H1 (cell line): Measurements from ENCODE around the gene HTRA2. TPM values are rescaled to one million over a fixed set of nuclear protein-coding genes. Genes with fewer than 3 reads are reported as not detected.

Experiments
- CTCF ChIA-PET: fragments of 300-600 bp; sonication (Branson Sonifier 250); formaldehyde crosslinking; loops from one replicate; lab custom pipeline; 2021; ENCODE audit not compliant: partially characterized antibody; lab: Charles Lee
- POLR2A ChIA-PET: fragments of 300-600 bp; sonication (Branson Sonifier 250); formaldehyde crosslinking; loops from one replicate; lab custom pipeline; 2021; ENCODE audit warnings: inconsistent platforms; ENCODE audit not compliant: partially characterized antibody; lab: Charles Lee
- DNase-seq, 2 experiments: peaks; one replicate each; pipeline versions ENCODE4 v3.0.0 to v3.0.0-alpha.2; 2010 to 2022; ENCODE audit warnings: low spot score in 2 of 2, low read depth in 1 of 2, mixed read lengths in 1 of 2
- FAIRE-seq: peaks from 2 replicates; lab custom pipeline; 2011; peaks lifted over from hg19 to GRCh38; lab: Jason Lieb, UNC
- H2AFZ ChIP-seq: 2 replicates; pipeline ENCODE4 v1.8.1; 2012; ENCODE audit warnings: low read length, inconsistent platforms
- H2AK5ac ChIP-seq: 2 replicates; pipeline ENCODE4 v1.6.1; 2013; ENCODE audit warnings: low read depth, low read length
- H2BK120ac ChIP-seq: replicated peaks from 2 replicates; pipeline ENCODE3; 2013; ENCODE audit warnings: low read depth, low read length, inconsistent platforms
- H2BK12ac ChIP-seq: 2 replicates; pipeline ENCODE4 v1.6.1; 2013; ENCODE audit warnings: low read depth, low read length
- H2BK15ac ChIP-seq: 2 replicates; pipeline ENCODE4 v1.6.1; 2013; ENCODE audit warnings: low read length
- H2BK20ac ChIP-seq: 2 replicates; pipeline ENCODE4 v1.6.1; 2013; ENCODE audit warnings: low read length
- H2BK5ac ChIP-seq: 2 replicates; pipeline ENCODE4 v1.6.1; 2013; ENCODE audit warnings: low read depth, low read length
- H3K14ac ChIP-seq: 2 replicates; pipeline ENCODE4 v1.6.1; 2013; ENCODE audit warnings: inconsistent platforms; ENCODE audit not compliant: insufficient read length
- H3K18ac ChIP-seq: 2 replicates; pipeline ENCODE4 v1.6.1; 2013; ENCODE audit warnings: low read length; ENCODE audit errors: extremely low read depth
- H3K23ac ChIP-seq: 2 replicates; pipeline ENCODE4 v1.6.1; 2013; ENCODE audit warnings: inconsistent platforms; ENCODE audit not compliant: insufficient read length
- H3K23me2 ChIP-seq: 2 replicates; pipeline ENCODE4 v1.6.1; 2013; ENCODE audit warnings: low read depth, low read length
- H3K27ac ChIP-seq: 2 replicates; pipeline ENCODE4 v1.6.1; 2011; ENCODE audit warnings: low read depth, low read length, inconsistent platforms
- H3K27me3 ChIP-seq, 4 experiments: replicated peaks in 1 of 4; 1 replicate in 1 of 4; 2 replicates in 3 of 4; pipeline versions ENCODE4 v1.6.1 to v1.8.1; 2011 to 2013; ENCODE audit warnings: low read length in 3 of 4, mild to moderate bottlenecking in 3 of 4, inconsistent platforms in 2 of 4, mixed read lengths in 2 of 4, moderate library complexity in 1 of 4; ENCODE audit not compliant: control insufficient read depth in 3 of 4, insufficient read depth in 3 of 4; ENCODE audit errors: extremely low read depth in 1 of 4
- H3K36me3 ChIP-seq, 4 experiments: 2 replicates each; pipeline versions ENCODE4 v1.6.1 to v1.8.1; 2011 to 2013; ENCODE audit warnings: mild to moderate bottlenecking in 4 of 4, low read length in 3 of 4, moderate library complexity in 2 of 4, control low read depth in 1 of 4, inconsistent platforms in 1 of 4; ENCODE audit not compliant: insufficient read depth in 4 of 4, control insufficient read depth in 2 of 4
- H3K4ac ChIP-seq: replicated peaks from 2 replicates; pipeline ENCODE3; 2013; ENCODE audit warnings: low read length, low read depth, mixed read lengths, inconsistent platforms; ENCODE audit not compliant: insufficient read length
- H3K4me1 ChIP-seq, 4 experiments: replicated peaks in 1 of 4; 1 replicate in 1 of 4; 2 replicates in 3 of 4; pipeline versions ENCODE4 v1.6.1 to v1.8.1; 2011 to 2013; ENCODE audit warnings: low read length in 3 of 4, inconsistent platforms in 2 of 4, mixed read lengths in 1 of 4; ENCODE audit not compliant: insufficient read depth in 4 of 4, control insufficient read depth in 3 of 4
- H3K4me2 ChIP-seq, 2 experiments: 2 replicates each; pipeline versions ENCODE4 v1.6.1 to v1.8.1; 2011 to 2013; ENCODE audit warnings: low read depth in 2 of 2, low read length in 2 of 2, control low read depth in 1 of 2, inconsistent platforms in 1 of 2, mild to moderate bottlenecking in 1 of 2; ENCODE audit not compliant: insufficient read depth in 1 of 2
- H3K4me3 ChIP-seq, 4 experiments: fragments of 200-600, 300-600 bp in 1 of 4; sonication (generic), shearing (Covaris generic), sonication (Bioruptor Twin) in 1 of 4; 2 replicates each; pipeline versions ENCODE4 v1.5.1 to v1.8.1; 2011 to 2016; ENCODE audit warnings: low read length in 4 of 4, low read depth in 3 of 4, control low read depth in 2 of 4, inconsistent platforms in 2 of 4, mild to moderate bottlenecking in 2 of 4, mixed read lengths in 1 of 4, moderate library complexity in 1 of 4; ENCODE audit not compliant: insufficient read depth in 2 of 4; ENCODE audit errors: extremely low read depth in 1 of 4
- H3K56ac ChIP-seq: replicated peaks from 2 replicates; pipeline ENCODE3; 2013; ENCODE audit warnings: low read depth, mild to moderate bottlenecking, mixed read lengths, low read length, inconsistent platforms; ENCODE audit not compliant: insufficient read length
- H3K79me1 ChIP-seq: 2 replicates; pipeline ENCODE4 v1.6.1; 2013; ENCODE audit warnings: low read depth, low read length, control low read depth
- H3K79me2 ChIP-seq, 2 experiments: 2 replicates each; pipeline versions ENCODE4 v1.6.1 to v1.8.1; 2012 to 2013; ENCODE audit warnings: low read length in 2 of 2, mild to moderate bottlenecking in 2 of 2, inconsistent platforms in 1 of 2; ENCODE audit not compliant: insufficient read depth in 2 of 2, control insufficient read depth in 1 of 2
- H3K9ac ChIP-seq, 4 experiments: replicated peaks in 1 of 4; 1 replicate in 1 of 4; 2 replicates in 3 of 4; pipeline versions ENCODE4 v1.6.1 to v1.8.1; 2011 to 2013; ENCODE audit warnings: low read depth in 3 of 4, low read length in 3 of 4, control low read depth in 2 of 4, mild to moderate bottlenecking in 2 of 4, moderate library complexity in 2 of 4, inconsistent platforms in 1 of 4; ENCODE audit errors: extremely low read depth in 1 of 4
- H3K9me3 ChIP-seq, 2 experiments: 2 replicates each; pipeline versions ENCODE4 v1.6.1 to v1.8.1; 2012 to 2013; ENCODE audit warnings: mild to moderate bottlenecking in 2 of 2, moderate library complexity in 2 of 2, control low read depth in 1 of 2, inconsistent platforms in 1 of 2, low read depth in 1 of 2, low read length in 1 of 2, mixed read lengths in 1 of 2; ENCODE audit not compliant: insufficient read depth in 2 of 2
- H4K20me1 ChIP-seq, 2 experiments: replicated peaks in 1 of 2; 2 replicates each; pipeline versions ENCODE3 to v1.8.1; 2011 to 2013; ENCODE audit warnings: inconsistent platforms in 2 of 2, low read length in 2 of 2, mild to moderate bottlenecking in 1 of 2; ENCODE audit not compliant: insufficient read depth in 2 of 2, control insufficient read depth in 1 of 2
- H4K5ac ChIP-seq: 2 replicates; pipeline ENCODE4 v1.6.1; 2013; ENCODE audit warnings: low read length, low read depth, mixed read lengths, inconsistent platforms; ENCODE audit not compliant: insufficient read length
- H4K8ac ChIP-seq: 2 replicates; pipeline ENCODE4 v1.8.0; 2013; ENCODE audit warnings: mild to moderate bottlenecking, moderate library complexity, low read length, inconsistent platforms; ENCODE audit not compliant: insufficient read depth; ENCODE audit errors: extremely low read depth
- H4K91ac ChIP-seq: replicated peaks from 2 replicates; pipeline ENCODE3; 2013; ENCODE audit warnings: low read length, mixed read lengths, inconsistent platforms; ENCODE audit not compliant: insufficient read length
- ASH2L ChIP-seq: fragments of 200-600, 300-600 bp; sonication (generic); IDR thresholded peaks from one replicate; pipeline ENCODE4 v1.7.1; 2017; ENCODE audit warnings: low read length
- ATF2 ChIP-seq: IDR thresholded peaks from 2 replicates; pipeline ENCODE4 v1.6.1; 2012; ENCODE audit warnings: low read length, inconsistent platforms
- CREB1 ChIP-seq: IDR thresholded peaks from 2 replicates; pipeline ENCODE4 v1.6.1; 2012; ENCODE audit warnings: inconsistent platforms
- EP300 ChIP-seq, 2 experiments: IDR thresholded peaks; 1 replicate in 1 of 2; 2 replicates in 1 of 2; pipeline ENCODE4 v1.6.1; 2011 to 2012; ENCODE audit warnings: low read depth in 2 of 2, low read length in 2 of 2, mild to moderate bottlenecking in 2 of 2, borderline replicate concordance in 1 of 2, inconsistent platforms in 1 of 2, moderate library complexity in 1 of 2
- GTF2F1 ChIP-seq: IDR thresholded peaks from 2 replicates; pipeline ENCODE4 v1.6.1; 2012; ENCODE audit warnings: low read depth, low read length, improper control_type of control experiment, borderline replicate concordance
- POLR2A ChIP-seq, 2 experiments: IDR thresholded peaks; 1 replicate in 1 of 2; 2 replicates in 1 of 2; pipeline ENCODE4 v1.6.1; 2011; ENCODE audit warnings: low read depth in 2 of 2, low read length in 2 of 2, mild to moderate bottlenecking in 2 of 2; ENCODE audit errors: control extremely low read depth in 1 of 2
- RBBP5 ChIP-seq: IDR thresholded peaks from 2 replicates; pipeline ENCODE4 v1.7.1; 2012; ENCODE audit warnings: low read depth, mild to moderate bottlenecking, inconsistent platforms, low read length, moderate library complexity, borderline replicate concordance
- RNF2 ChIP-seq: fragments of 200-900, 300-1000 bp; sonication (generic); IDR thresholded peaks from 2 replicates; pipeline ENCODE4 v1.7.1; 2016; ENCODE audit warnings: borderline replicate concordance, low read depth, mild to moderate bottlenecking, antibody characterized with exemption, low read length; ENCODE audit not compliant: poor library complexity, severe bottlenecking; ENCODE audit errors: missing control alignments
- SIRT6 ChIP-seq: IDR thresholded peaks from one replicate; pipeline ENCODE4 v1.7.1; 2012; ENCODE audit warnings: low read length, inconsistent platforms
- SP4 ChIP-seq: IDR thresholded peaks from 2 replicates; pipeline ENCODE4 v1.6.1; 2012; ENCODE audit warnings: low read length, inconsistent platforms
- TAF1 ChIP-seq: IDR thresholded peaks from 2 replicates; pipeline ENCODE4 v1.6.1; 2011; ENCODE audit warnings: mild to moderate bottlenecking, low read depth, low read length
- YY1 ChIP-seq: IDR thresholded peaks from 2 replicates; pipeline ENCODE4 v1.6.1; 2011; ENCODE audit warnings: low read depth, mild to moderate bottlenecking, low read length
- ZNF274 ChIP-seq: IDR thresholded peaks from 2 replicates; pipeline ENCODE4 v1.7.0; 2012; ENCODE audit warnings: low read length, borderline replicate concordance; ENCODE audit errors: extremely low read depth
- WGBS, 2 experiments: shearing (Covaris generic) in 1 of 2; methylation state at CpG; one replicate each; pipeline versions ENCODE4 v1.1.6 to v1.1.7; 2013 to 2015; ENCODE audit warnings: low lambda C conversion rate in 2 of 2, mixed read lengths in 2 of 2, inconsistent platforms in 1 of 2, low coverage in 1 of 2, missing lambda C conversion rate in 1 of 2; ENCODE audit not compliant: insufficient replicate concordance in 2 of 2, insufficient coverage in 1 of 2, insufficient read length in 1 of 2; ENCODE audit errors: extremely low coverage in 1 of 2, missing lambda C conversion rate in 1 of 2; 5-methylcytosine and 5-hydroxymethylcytosine counted together
- polyA plus RNA-seq, 7 experiments: library from polyadenylated mRNA; depleted of rRNA in 3 of 7; stranded (reverse) in 5 of 7; unstranded in 2 of 7; fragments of >200 nt in 5 of 7; fragments of 200-250 nt in 2 of 7; gene quantifications; 1 replicate in 5 of 7; 2 replicates in 1 of 7; 4 replicates in 1 of 7; pipeline versions ENCODE4 v1.2.1 to v1.2.3, GENCODE V29; 2011 to 2013; ENCODE audit warnings: missing spikeins in 2 of 7, mixed read lengths in 2 of 7
- total RNA-seq: library from RNA; stranded (reverse); fragmentation: NEBNext Ultra II Directional; extraction: Animal tissue kit (Norgen Biotek cat#: 25700); gene quantifications from 2 replicates; pipeline ENCODE4 v1.2.1, GENCODE V29; 2021

HTRA2 gene
- total and polyA plus RNA-seq, 2 of the 8 experiments (the other 6 are each of a cell fraction or from before 2014, with no cell fraction given) = 21.6 to 37.6 TPM

DNA sequence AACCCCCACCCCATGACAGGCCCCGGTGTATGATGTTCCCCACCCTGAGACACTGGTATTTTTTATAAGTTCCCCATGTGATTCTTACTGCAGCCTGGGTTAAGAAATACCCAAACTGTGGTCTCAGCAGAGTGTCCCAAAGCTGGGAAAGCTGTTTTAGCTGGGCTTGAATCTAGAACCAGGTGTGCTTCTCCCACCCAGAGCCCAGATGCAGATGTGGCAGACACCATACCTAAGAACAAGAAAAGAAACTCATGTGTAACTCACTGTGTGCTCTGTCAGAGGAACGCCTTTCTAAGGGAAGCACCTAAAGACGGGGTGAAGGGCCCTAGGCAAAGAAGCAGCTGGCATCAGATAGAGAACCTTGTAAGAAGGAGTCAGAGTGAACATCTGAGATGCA lies 48.7 kb downstream of the HTRA2 start:
- Histone ChIP-seq H2BK12ac (no peak overlapping the region), H3K23ac (no peak overlapping the region), H2BK20ac (no peak overlapping the region), H2BK120ac (no peak overlapping the region), H3K56ac (no peak overlapping the region), H3K4ac (no peak overlapping the region), H3K27me3 (no peaks in the 10 kb centered on the region), H3K4me2 (no peak overlapping the region), H3K9me3 (no peaks in the 10 kb centered on the region), H3K79me2 (no peaks in the 10 kb centered on the region), H3K27ac (no peak overlapping the region), H3K9ac (peak overlapping the region in 1 of 4 experiments; percentile 34; a peak in 1 of 7 replicates), H4K91ac (no peak overlapping the region), H3K14ac (no peak overlapping the region), H3K36me3 (no peaks in the 10 kb centered on the region), H3K4me1 (no peaks in the 10 kb centered on the region), H2BK15ac (no peak overlapping the region), H4K20me1 (no peaks in the 10 kb centered on the region), H3K23me2 (0 out of 2 replicates have a peak, but pooled peaks cover 1% of the 10 kb centered on the region), H4K8ac (no peak overlapping the region), H3K4me3 (no peak overlapping the region), H3K18ac (no peak overlapping the region), H4K5ac (no peak overlapping the region), H2BK5ac (no peak overlapping the region), H2AFZ (no peak overlapping the region), H2AK5ac (no peak overlapping the region), H3K79me1 (no peaks in the 10 kb centered on the region)
- WGBS, 2 experiments = 81% methylated on average over 3 of the region's 3 CpGs; no CpG with 5 or more reads in 1 of the 2 experiments
- DNase-seq (no peak), FAIRE-seq (no peak)
- ChIA-PET POLR2A (interaction anchor here (1.4 kb wide), 1 partner anchor 18 kb away, joined by 3 read pairs; no protein-coding TSS in a partner anchor), CTCF (interaction anchor here (0.8 to 10.0 kb wide), 6 partner anchors 9 to 103 kb away, joined by 3 to 158 read pairs (median 4); no protein-coding TSS in a partner anchor)
- TF ChIP-seq CREB1 (no peak), ZNF274 (no peak), POLR2A (IDR thresholded peaks at IDR 0.05; ENCODE audit: control extremely low read depth in 1 of 2, low read depth in 2 of 2, low read length in 2 of 2) (no peak), RBBP5 (no peak), RNF2 (no peak), YY1 (no peak), ASH2L (no peak), EP300 (IDR thresholded peaks at IDR 0.05; ENCODE audit: borderline replicate concordance in 1 of 2, low read depth in 2 of 2, low read length in 2 of 2) (no peak), GTF2F1 (no peak), SIRT6 (no peak), ATF2 (no peak), SP4 (no peak), TAF1 (no peak)
